ENCODE measurements around the gene NKAIN2. TPM values are rescaled to one million over a fixed set of nuclear protein-coding genes. Genes with fewer than 3 reads are reported as not detected.

The NKAIN2 gene
- total RNA-seq, 1 donor: under 0.01 TPM

DNA sequence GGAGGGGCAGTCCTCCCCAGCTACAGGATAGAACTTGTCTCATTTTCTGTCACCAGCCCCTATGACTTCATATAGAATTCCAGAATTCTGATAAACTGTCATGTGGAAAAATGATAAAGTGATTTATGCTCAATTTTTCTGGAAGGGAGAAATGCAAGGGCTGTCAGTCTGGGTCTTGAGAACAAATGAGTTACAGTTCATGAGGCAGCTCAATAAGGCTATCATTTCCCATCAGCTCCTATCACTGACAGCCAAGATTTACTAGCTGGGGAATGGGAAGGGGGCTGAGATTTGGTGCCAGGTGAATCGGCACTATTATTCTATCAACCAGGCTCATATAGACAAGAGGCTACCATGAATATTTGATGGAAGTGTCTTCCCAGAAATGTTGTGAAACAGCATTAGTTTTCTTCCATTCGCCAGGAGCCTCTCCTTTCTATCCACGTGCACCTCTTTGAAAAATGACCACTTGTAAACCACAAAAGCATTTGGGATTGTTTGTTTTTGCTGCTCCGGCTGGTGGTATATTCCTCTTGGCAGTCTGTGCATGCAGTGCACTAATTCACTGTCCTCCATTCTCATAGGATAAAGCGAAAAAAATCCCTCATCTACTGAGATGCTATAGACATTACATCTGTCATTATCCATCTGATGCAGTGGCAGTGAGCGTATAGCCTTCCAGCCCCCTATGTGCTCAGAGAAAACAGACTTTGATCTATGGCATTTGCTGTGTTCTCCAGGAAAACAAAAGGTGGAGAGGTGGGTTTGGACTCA, 629.9 kb downstream of the NKAIN2 start:
- no peak for DNase-seq (ENCODE audit: low read depth)
- TF ChIP-seq, protein P1, sequence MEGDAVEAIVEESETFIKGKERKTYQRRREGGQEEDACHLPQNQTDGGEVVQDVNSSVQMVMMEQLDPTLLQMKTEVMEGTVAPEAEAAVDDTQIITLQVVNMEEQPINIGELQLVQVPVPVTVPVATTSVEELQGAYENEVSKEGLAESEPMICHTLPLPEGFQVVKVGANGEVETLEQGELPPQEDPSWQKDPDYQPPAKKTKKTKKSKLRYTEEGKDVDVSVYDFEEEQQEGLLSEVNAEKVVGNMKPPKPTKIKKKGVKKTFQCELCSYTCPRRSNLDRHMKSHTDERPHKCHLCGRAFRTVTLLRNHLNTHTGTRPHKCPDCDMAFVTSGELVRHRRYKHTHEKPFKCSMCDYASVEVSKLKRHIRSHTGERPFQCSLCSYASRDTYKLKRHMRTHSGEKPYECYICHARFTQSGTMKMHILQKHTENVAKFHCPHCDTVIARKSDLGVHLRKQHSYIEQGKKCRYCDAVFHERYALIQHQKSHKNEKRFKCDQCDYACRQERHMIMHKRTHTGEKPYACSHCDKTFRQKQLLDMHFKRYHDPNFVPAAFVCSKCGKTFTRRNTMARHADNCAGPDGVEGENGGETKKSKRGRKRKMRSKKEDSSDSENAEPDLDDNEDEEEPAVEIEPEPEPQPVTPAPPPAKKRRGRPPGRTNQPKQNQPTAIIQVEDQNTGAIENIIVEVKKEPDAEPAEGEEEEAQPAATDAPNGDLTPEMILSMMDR (IDR thresholded peaks at IDR 0.05; ENCODE audit: insufficient read depth, low read length): no peak
- no peak overlapping the region for H3K4me3 ChIP-seq (ENCODE audit: low read depth, low read length)

DNA sequence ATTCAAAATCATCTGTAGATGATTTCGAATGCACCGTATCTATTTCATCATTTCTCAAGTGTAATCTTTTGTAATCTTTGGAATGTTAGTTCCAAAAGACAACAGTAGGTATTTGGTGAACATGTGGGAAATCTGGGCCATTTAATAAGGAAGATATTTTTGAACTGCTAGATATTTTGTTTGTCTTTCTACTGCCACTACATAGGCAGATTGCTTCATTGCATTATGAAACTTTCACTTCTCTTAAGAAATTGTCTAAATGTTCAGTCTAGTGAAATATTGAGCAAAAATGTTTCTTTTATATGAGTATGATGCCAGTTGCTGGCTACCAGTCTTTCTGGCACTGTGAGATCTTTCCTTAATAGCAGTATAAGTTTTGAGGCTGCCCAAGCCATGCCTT, 630.8 kb downstream of the NKAIN2 start:
- TF ChIP-seq, protein P1 (IDR thresholded peaks at IDR 0.05; ENCODE audit: insufficient read depth, low read length): no peak
- no peak overlapping the region for H3K4me3 ChIP-seq (ENCODE audit: low read depth, low read length)
- DNase-seq (ENCODE audit: low read depth): no peak

DNA sequence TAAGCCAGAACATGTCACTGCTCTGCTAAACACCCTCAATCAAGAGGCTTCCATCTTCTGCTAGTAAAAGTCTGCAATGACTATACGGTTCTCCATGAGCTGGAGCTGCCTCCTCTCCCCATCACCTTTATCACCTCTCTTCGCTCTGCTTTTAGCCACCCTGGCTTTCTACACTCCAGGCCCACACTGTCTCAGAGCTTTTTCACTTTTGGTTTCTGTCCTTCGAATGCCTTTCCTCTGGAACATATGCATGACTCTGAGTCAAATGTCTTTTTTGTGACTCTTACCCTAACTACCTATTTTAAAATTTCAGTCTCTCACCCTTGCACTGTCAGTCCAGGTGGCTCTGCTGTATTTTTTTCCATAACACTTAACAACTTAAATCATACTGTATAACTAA, 633.1 kb downstream of the NKAIN2 start:
- TF ChIP-seq, protein P1 (IDR thresholded peaks at IDR 0.05; ENCODE audit: insufficient read depth, low read length): no peak
- no peak for DNase-seq (ENCODE audit: low read depth)
- H3K4me3 ChIP-seq (ENCODE audit: low read depth, low read length): no peak overlapping the region

DNA sequence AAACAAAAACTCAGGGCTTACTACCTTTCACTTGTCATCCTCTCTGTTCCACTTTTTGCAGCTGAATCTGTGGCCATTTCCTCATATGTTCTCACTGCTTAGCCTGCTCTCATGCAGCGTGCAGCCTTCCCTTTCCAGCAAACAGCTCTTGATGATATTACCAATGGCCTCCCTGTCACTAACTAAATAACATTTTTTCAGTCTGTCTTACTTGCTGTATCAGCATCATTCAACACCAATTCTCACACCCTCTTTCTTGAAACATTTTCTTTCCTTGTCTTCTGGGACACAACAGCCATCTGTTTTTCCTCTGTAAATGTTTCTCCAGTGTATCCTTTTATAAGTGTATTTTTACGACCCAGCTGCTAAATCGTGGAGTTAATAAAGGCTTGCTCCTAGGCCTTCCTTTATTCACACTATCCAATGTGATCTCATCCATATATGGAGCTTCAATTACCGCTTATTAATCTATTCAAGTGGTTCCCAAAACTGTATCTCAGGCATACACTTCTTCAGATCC, 634.9 kb downstream of the NKAIN2 start:
- TF ChIP-seq, protein P1 (IDR thresholded peaks at IDR 0.05; ENCODE audit: insufficient read depth, low read length): no peak
- H3K4me3 ChIP-seq (ENCODE audit: low read depth, low read length): no peak overlapping the region
- no peak for DNase-seq (ENCODE audit: low read depth)

DNA sequence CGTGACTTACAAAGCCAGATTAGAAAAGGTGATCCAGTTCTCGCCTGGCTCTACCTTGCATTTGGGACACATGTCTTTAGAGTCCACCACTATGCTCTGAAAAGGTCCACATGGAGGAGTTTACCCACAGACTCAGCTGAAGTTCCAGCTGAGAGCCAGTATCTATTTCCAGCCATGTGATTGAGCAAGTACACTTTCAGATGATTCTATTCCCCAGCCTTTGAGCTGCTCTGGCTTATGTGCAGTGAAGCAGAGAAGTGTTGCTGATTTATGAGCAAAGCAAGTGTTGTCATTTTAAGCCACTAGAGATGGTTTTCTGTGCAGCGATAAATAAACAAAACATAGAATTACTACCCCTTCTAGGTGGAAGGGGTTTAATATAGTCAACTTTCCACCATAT, 637.8 kb downstream of the NKAIN2 start:
- TF ChIP-seq, protein P1 (IDR thresholded peaks at IDR 0.05; ENCODE audit: insufficient read depth, low read length): no peak
- DNase-seq (ENCODE audit: low read depth): no peak
- H3K4me3 ChIP-seq (ENCODE audit: low read depth, low read length): no peak overlapping the region

DNA sequence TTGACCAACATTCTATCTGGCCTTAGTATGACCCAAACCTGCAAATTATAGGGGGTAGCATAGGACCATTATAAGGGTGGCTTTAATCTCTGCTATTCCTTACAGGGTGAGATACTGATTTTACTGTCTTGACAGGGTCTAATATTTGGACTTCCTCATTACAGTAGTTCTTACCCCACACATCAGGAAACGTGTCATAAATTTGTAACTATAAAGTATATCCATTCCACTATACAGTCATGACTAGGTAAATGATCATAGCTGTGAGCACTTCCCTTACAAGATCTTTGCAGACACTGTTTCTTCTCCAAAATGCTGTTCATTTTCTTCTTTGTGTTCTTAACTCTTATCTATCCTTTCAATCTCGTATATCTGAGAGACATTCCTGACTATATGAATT, 639.9 kb downstream of the NKAIN2 start:
- no peak overlapping the region for H3K4me3 ChIP-seq (ENCODE audit: low read depth, low read length)
- TF ChIP-seq, protein P1 (IDR thresholded peaks at IDR 0.05; ENCODE audit: insufficient read depth, low read length): no peak
- no peak for DNase-seq (ENCODE audit: low read depth)

Measured in fibroblast of the aortic adventitia (primary cell).